Measurements from ENCODE around the gene PSMA1. TPM values are rescaled to one million over a fixed set of nuclear protein-coding genes. Genes with fewer than 3 reads are reported as not detected.
A peak's percentile ranks its signal among the peaks of the same experiment; 100 is the strongest.

The PSMA1 gene
- total and polyA plus RNA-seq, 2 of the 13 experiments (the other 11 are each of a cell fraction or from before 2014, with no cell fraction given), result 188 to 229 TPM

DNA sequence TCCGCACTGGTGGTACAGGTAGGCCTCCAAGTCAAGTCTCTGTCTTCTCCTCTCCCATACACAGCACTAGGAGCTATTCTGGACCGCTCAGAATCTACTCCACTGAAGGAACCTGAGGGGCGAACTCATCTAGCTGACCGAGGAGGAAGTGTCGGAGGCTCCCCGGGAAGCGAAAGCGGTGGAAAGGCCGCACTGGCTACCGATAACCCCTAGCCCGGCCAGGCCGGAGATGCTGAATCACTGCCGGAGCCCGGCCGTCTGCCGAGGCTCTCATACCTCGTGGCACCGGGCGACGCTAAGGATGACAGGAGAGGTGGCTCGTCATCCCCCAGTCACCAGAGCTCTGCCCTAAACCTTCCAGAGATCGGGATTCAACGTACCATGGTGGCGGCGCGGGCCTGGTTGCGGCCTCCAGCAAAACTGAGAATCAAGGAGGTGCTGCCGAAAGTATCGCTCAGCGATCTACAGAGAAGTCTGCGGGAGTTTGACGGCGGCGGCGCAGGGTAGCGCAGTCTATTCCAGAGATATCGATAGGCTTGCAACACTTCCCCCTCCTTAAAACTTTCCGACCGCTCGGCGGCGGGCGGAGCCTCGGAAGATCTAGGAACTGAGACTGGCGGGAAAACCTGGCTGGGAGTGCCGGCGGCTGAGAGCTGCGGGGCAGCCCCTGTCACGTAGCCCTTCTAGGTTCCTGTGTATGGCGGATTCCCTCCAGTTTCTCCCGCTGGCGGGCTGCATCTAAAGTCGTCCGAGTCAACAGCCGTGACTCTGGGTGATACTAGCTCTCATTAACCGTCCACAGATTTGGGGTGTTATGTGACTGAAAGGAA, at the start of gene PSMA1 (continued):
- TF ChIP-seq, protein P1, sequence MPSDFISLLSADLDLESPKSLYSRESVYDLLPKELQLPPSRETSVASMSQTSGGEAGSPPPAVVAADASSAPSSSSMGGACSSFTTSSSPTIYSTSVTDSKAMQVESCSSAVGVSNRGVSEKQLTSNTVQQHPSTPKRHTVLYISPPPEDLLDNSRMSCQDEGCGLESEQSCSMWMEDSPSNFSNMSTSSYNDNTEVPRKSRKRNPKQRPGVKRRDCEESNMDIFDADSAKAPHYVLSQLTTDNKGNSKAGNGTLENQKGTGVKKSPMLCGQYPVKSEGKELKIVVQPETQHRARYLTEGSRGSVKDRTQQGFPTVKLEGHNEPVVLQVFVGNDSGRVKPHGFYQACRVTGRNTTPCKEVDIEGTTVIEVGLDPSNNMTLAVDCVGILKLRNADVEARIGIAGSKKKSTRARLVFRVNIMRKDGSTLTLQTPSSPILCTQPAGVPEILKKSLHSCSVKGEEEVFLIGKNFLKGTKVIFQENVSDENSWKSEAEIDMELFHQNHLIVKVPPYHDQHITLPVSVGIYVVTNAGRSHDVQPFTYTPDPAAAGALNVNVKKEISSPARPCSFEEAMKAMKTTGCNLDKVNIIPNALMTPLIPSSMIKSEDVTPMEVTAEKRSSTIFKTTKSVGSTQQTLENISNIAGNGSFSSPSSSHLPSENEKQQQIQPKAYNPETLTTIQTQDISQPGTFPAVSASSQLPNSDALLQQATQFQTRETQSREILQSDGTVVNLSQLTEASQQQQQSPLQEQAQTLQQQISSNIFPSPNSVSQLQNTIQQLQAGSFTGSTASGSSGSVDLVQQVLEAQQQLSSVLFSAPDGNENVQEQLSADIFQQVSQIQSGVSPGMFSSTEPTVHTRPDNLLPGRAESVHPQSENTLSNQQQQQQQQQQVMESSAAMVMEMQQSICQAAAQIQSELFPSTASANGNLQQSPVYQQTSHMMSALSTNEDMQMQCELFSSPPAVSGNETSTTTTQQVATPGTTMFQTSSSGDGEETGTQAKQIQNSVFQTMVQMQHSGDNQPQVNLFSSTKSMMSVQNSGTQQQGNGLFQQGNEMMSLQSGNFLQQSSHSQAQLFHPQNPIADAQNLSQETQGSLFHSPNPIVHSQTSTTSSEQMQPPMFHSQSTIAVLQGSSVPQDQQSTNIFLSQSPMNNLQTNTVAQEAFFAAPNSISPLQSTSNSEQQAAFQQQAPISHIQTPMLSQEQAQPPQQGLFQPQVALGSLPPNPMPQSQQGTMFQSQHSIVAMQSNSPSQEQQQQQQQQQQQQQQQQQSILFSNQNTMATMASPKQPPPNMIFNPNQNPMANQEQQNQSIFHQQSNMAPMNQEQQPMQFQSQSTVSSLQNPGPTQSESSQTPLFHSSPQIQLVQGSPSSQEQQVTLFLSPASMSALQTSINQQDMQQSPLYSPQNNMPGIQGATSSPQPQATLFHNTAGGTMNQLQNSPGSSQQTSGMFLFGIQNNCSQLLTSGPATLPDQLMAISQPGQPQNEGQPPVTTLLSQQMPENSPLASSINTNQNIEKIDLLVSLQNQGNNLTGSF (CRISPR knock-in tag; IDR thresholded peaks at IDR 0.05), result peak; percentile 84
- TF ChIP-seq, protein P2, sequence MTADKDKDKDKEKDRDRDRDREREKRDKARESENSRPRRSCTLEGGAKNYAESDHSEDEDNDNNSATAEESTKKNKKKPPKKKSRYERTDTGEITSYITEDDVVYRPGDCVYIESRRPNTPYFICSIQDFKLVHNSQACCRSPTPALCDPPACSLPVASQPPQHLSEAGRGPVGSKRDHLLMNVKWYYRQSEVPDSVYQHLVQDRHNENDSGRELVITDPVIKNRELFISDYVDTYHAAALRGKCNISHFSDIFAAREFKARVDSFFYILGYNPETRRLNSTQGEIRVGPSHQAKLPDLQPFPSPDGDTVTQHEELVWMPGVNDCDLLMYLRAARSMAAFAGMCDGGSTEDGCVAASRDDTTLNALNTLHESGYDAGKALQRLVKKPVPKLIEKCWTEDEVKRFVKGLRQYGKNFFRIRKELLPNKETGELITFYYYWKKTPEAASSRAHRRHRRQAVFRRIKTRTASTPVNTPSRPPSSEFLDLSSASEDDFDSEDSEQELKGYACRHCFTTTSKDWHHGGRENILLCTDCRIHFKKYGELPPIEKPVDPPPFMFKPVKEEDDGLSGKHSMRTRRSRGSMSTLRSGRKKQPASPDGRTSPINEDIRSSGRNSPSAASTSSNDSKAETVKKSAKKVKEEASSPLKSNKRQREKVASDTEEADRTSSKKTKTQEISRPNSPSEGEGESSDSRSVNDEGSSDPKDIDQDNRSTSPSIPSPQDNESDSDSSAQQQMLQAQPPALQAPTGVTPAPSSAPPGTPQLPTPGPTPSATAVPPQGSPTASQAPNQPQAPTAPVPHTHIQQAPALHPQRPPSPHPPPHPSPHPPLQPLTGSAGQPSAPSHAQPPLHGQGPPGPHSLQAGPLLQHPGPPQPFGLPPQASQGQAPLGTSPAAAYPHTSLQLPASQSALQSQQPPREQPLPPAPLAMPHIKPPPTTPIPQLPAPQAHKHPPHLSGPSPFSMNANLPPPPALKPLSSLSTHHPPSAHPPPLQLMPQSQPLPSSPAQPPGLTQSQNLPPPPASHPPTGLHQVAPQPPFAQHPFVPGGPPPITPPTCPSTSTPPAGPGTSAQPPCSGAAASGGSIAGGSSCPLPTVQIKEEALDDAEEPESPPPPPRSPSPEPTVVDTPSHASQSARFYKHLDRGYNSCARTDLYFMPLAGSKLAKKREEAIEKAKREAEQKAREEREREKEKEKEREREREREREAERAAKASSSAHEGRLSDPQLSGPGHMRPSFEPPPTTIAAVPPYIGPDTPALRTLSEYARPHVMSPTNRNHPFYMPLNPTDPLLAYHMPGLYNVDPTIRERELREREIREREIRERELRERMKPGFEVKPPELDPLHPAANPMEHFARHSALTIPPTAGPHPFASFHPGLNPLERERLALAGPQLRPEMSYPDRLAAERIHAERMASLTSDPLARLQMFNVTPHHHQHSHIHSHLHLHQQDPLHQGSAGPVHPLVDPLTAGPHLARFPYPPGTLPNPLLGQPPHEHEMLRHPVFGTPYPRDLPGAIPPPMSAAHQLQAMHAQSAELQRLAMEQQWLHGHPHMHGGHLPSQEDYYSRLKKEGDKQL (CRISPR knock-in tag; IDR thresholded peaks at IDR 0.05; ENCODE audit: low read depth), result peak; percentile 25; the same call in 1 of the 2 replicates
- TF ChIP-seq ZNF121 (CRISPR knock-in tag; IDR thresholded peaks at IDR 0.05), result no peak
- peak; percentile 95 for TF ChIP-seq ZNF605 (CRISPR knock-in tag; IDR thresholded peaks at IDR 0.05)
- TF ChIP-seq MIER2 (CRISPR knock-in tag; IDR thresholded peaks at IDR 0.05), result no peak
- no peak for TF ChIP-seq SRSF4 (IDR thresholded peaks at IDR 0.05; ENCODE audit: low read depth, low read length, poor library complexity, severe bottlenecking)
- TF ChIP-seq, protein P3, sequence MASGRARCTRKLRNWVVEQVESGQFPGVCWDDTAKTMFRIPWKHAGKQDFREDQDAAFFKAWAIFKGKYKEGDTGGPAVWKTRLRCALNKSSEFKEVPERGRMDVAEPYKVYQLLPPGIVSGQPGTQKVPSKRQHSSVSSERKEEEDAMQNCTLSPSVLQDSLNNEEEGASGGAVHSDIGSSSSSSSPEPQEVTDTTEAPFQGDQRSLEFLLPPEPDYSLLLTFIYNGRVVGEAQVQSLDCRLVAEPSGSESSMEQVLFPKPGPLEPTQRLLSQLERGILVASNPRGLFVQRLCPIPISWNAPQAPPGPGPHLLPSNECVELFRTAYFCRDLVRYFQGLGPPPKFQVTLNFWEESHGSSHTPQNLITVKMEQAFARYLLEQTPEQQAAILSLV (CRISPR knock-in tag; IDR thresholded peaks at IDR 0.05; ENCODE audit: borderline replicate concordance), result peak; percentile 28; the same call in 1 of the 2 replicates
- TF ChIP-seq AHR (CRISPR knock-in tag; IDR thresholded peaks at IDR 0.05), result peak; percentile 55; the same call in 1 of the 2 replicates
- no peak for TF ChIP-seq ZNF678 (CRISPR knock-in tag; IDR thresholded peaks at IDR 0.05)
- TF ChIP-seq, protein P4, sequence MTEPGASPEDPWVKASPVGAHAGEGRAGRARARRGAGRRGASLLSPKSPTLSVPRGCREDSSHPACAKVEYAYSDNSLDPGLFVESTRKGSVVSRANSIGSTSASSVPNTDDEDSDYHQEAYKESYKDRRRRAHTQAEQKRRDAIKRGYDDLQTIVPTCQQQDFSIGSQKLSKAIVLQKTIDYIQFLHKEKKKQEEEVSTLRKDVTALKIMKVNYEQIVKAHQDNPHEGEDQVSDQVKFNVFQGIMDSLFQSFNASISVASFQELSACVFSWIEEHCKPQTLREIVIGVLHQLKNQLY (CRISPR knock-in tag; IDR thresholded peaks at IDR 0.05), result 0 out of 2 replicates have a peak, but pooled peaks have one; percentile 35
- no peak for TF ChIP-seq PAF1 (CRISPR knock-in tag; IDR thresholded peaks at IDR 0.05)
- TF ChIP-seq RAD51 (IDR thresholded peaks at IDR 0.05; ENCODE audit: borderline replicate concordance), result no peak
- TF ChIP-seq ZNF841 (CRISPR knock-in tag; IDR thresholded peaks at IDR 0.05; ENCODE audit: borderline replicate concordance), result no peak
- TF ChIP-seq ZNF274 (CRISPR knock-in tag; IDR thresholded peaks at IDR 0.05), result 0 out of 2 replicates have a peak, but pooled peaks have one; percentile 24
- peak; percentile 64; the same call in 1 of the 2 replicates for TF ChIP-seq SNAPC2 (CRISPR knock-in tag; IDR thresholded peaks at IDR 0.05)
- TF ChIP-seq ZMYM2 (CRISPR knock-in tag; IDR thresholded peaks at IDR 0.05), result no peak
